ENCODE data around the gene GADD45G. TPM values are rescaled to one million over a fixed set of nuclear protein-coding genes. Genes with fewer than 3 reads are reported as not detected.

GADD45G gene
- total and polyA plus RNA-seq, 4 donors, result 5.5 to 106 (median 43.3) TPM

GRCh38 chr9:89640801-89641200 is 36.0 kb downstream of the GADD45G start (continued):
- TF ChIP-seq REST (IDR thresholded peaks at IDR 0.05), result no peak
- TF ChIP-seq HNF4A (conservative IDR thresholded peaks at IDR 0.05), result no peak
- no peak for TF ChIP-seq FOXA2 (IDR thresholded peaks at IDR 0.05)
- no peak for TF ChIP-seq TAF1 (conservative IDR thresholded peaks at IDR 0.05)

GRCh38 chr9:89641980-89642379 is 37.2 kb downstream of the GADD45G start:
- Histone ChIP-seq H3K27me3 (ENCODE audit: control insufficient read depth in 4 of 4, insufficient read depth in 4 of 4, low read length in 3 of 4) (no peaks in the 10 kb centered on the region), H3K9me3 (ENCODE audit: control insufficient read depth in 4 of 4, low read length in 3 of 4) (no peaks in the 10 kb centered on the region), H3K36me3 (ENCODE audit: control insufficient read depth in 4 of 4, insufficient read depth in 3 of 4, low read depth in 1 of 4, low read length in 3 of 4) (no peaks in the 10 kb centered on the region), H3K27ac (ENCODE audit: low read depth in 1 of 2, low read length in 2 of 2) (no peak overlapping the region), H3K4me3 (ENCODE audit: low read depth in 1 of 3, low read length in 3 of 3) (no peak overlapping the region), H3K4me1 (ENCODE audit: control insufficient read depth in 4 of 4, insufficient read depth in 4 of 4, low read length in 3 of 4) (peaks cover 0 to 7% (median 2%) of the 10 kb centered on the region in 4 donors), H3K9ac (ENCODE audit: low read depth in 1 of 2, low read length in 2 of 2) (no peak overlapping the region)
- WGBS, result 94% methylated on average over 4 of the region's 4 CpGs
- DNase-seq (ENCODE audit: low spot score), result no peak
- TF ChIP-seq SP1 (IDR thresholded peaks at IDR 0.05) (no peak), FOXA1 (IDR thresholded peaks at IDR 0.05) (no peak), RXRA (IDR thresholded peaks at IDR 0.05) (no peak), ZBTB33 (IDR thresholded peaks at IDR 0.05) (no peak)

GRCh38 chr9:89642789-89643188 is 38.0 kb downstream of the GADD45G start:
- H3K9me3 ChIP-seq (ENCODE audit: control insufficient read depth in 4 of 4, low read length in 3 of 4), result no peaks in the 10 kb centered on the region
- no peak overlapping the region for H3K9ac ChIP-seq (ENCODE audit: low read depth in 1 of 2, low read length in 2 of 2)
- peaks cover 3 to 16% (median 9%) of the 10 kb centered on the region in 4 donors for H3K4me1 ChIP-seq (ENCODE audit: control insufficient read depth in 4 of 4, insufficient read depth in 4 of 4, low read length in 3 of 4)
- DNase-seq (ENCODE audit: low spot score), result no peak
- H3K27ac ChIP-seq (ENCODE audit: low read depth in 1 of 2, low read length in 2 of 2), result no peak overlapping the region
- no peaks in the 10 kb centered on the region for H3K36me3 ChIP-seq (ENCODE audit: control insufficient read depth in 4 of 4, insufficient read depth in 3 of 4, low read depth in 1 of 4, low read length in 3 of 4)
- no peak overlapping the region for H3K4me3 ChIP-seq (ENCODE audit: low read depth in 1 of 3, low read length in 3 of 3)
- H3K27me3 ChIP-seq (ENCODE audit: control insufficient read depth in 4 of 4, insufficient read depth in 4 of 4, low read length in 3 of 4), result no peaks in the 10 kb centered on the region
- 95% methylated on average over 6 of the region's 6 CpGs for WGBS
- no peak for TF ChIP-seq CTCF (IDR thresholded peaks at IDR 0.05; ENCODE audit: low read depth, low read length, missing input control)
- TF ChIP-seq FOXA1 (IDR thresholded peaks at IDR 0.05), result no peak
- no peak for TF ChIP-seq ATF3 (IDR thresholded peaks at IDR 0.05)
- no peak for TF ChIP-seq FOXA2 (IDR thresholded peaks at IDR 0.05)
- no peak for TF ChIP-seq MAX (IDR thresholded peaks at IDR 0.05)
- TF ChIP-seq EGR1 (IDR thresholded peaks at IDR 0.05; ENCODE audit: low read depth in 2 of 2), result no peak
- TF ChIP-seq NR2F2 (IDR thresholded peaks at IDR 0.05), result no peak
- no peak for TF ChIP-seq RAD21 (IDR thresholded peaks at IDR 0.05)
- TF ChIP-seq JUND (IDR thresholded peaks at IDR 0.05), result no peak
- no peak for TF ChIP-seq ZBTB33 (IDR thresholded peaks at IDR 0.05)
- TF ChIP-seq HNF4G (IDR thresholded peaks at IDR 0.05), result no peak
- TF ChIP-seq REST (IDR thresholded peaks at IDR 0.05), result no peak
- TF ChIP-seq SP1 (IDR thresholded peaks at IDR 0.05), result no peak
- no peak for TF ChIP-seq YY1 (IDR thresholded peaks at IDR 0.05)
- no peak for TF ChIP-seq HNF4A (conservative IDR thresholded peaks at IDR 0.05)
